GM18909 (cell line): ENCODE measurements around the gene CCN5.

Experiments
- ATAC-seq: cut with Tn5 transposase; IDR thresholded peaks from one replicate; pipeline ENCODE4 v1.9.1; 2021; ENCODE audit warnings: mild to moderate bottlenecking; ENCODE audit not compliant: unreplicated experiment, poor library complexity

The CCN5 gene

GRCh38 chr20:44733341-44734069, 18.3 kb downstream of the CCN5 start:
- no peak for ATAC-seq

DNA sequence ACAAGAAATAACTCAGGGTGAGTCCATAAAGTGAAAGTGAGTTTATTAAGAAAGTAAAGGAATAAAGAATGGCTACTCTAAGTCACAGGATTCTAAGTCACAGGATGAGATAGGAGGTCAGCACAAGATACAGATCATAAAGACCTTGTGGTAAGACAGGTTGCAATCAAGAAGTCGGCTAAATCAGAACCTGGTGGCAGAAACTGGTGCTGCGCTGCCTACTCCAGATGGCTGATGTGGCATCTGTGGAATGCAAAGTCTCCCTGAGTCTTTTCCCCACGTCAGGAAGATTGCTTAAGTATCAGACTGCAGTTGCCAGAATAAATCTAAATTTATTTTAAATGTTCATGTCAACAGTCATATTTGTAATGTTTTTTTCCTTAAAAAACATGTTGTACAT, 19.8 kb downstream of the CCN5 start:
- no peak for ATAC-seq

- no peak for ATAC-seq
These were observed 20.6 kb downstream of the CCN5 start for GRCh38 chr20:44735816-44736169.

DNA sequence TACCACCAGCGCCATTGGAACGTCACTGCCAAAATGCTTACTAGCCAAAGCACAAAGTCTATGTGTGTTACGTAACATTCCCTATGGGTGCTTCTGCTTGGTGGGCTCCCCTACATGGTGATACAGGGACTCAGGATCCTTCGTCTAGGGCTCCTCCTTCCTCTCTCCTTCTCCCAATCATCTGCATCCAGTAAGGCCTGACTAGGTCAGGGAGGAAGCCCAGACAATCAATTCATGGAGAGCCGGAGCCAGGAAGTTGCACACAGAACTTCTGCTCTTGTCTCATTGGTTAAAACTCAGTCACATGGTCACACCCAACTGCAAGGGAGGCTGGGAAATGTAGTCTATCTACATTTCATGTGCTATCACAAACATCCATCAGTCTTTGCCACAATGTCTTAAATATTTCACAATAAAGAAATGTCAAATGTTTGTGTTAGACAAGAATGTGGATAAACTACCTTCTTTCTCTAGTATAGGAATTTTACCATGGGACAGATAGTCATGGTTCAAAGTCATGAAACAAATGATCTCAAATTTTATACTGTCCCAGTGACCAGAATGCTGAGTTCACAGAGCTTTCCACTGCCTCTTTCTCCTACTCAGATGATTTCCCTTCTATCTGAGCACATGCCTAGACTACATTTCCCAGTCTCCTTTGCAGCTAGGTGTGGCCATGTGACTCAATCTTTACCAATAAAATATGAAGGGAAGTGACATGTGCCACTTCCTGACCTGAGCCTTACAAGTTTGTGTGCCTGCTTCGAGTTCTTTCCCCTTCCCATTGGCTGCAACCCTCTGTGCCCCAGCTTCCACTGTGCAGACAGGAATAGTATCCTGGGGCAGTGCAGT, 21.2 kb downstream of the CCN5 start:
- no peak for ATAC-seq

- ATAC-seq = no peak
These were observed 21.9 kb downstream of the CCN5 start for GRCh38 chr20:44737116-44737515.

- no peak for ATAC-seq
These were observed 23.8 kb downstream of the CCN5 start for GRCh38 chr20:44738813-44739477.

DNA sequence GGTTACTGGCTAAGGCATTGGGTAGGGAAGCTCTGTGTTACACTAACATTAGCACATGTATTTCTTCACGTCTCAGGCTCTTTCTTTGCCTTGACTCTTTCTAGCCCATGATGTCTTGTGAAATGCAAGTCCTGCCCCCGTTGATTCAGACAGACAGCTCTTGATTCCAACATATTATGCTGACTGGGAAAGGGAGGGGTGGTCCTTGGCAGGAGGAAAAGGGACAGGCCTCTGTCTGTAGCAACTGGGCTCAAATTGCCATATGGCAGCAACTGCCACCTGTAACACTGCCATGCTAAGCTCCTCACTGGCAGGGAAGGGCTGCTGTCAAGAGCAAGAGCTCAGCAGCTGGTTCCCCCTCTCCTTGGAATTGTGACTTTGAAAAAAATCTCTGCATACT, 24.8 kb downstream of the CCN5 start:
- ATAC-seq = no peak

- ATAC-seq = no peak
These were observed 27.3 kb downstream of the CCN5 start for GRCh38 chr20:44742304-44743079.

- no peak for ATAC-seq
These were observed 28.0 kb downstream of the CCN5 start for GRCh38 chr20:44743080-44743701.

- no peak for ATAC-seq
These were observed 28.9 kb downstream of the CCN5 start for GRCh38 chr20:44743916-44744655.

GRCh38 chr20:44745122-44745597, 30.0 kb downstream of the CCN5 start:
- no peak for ATAC-seq

DNA sequence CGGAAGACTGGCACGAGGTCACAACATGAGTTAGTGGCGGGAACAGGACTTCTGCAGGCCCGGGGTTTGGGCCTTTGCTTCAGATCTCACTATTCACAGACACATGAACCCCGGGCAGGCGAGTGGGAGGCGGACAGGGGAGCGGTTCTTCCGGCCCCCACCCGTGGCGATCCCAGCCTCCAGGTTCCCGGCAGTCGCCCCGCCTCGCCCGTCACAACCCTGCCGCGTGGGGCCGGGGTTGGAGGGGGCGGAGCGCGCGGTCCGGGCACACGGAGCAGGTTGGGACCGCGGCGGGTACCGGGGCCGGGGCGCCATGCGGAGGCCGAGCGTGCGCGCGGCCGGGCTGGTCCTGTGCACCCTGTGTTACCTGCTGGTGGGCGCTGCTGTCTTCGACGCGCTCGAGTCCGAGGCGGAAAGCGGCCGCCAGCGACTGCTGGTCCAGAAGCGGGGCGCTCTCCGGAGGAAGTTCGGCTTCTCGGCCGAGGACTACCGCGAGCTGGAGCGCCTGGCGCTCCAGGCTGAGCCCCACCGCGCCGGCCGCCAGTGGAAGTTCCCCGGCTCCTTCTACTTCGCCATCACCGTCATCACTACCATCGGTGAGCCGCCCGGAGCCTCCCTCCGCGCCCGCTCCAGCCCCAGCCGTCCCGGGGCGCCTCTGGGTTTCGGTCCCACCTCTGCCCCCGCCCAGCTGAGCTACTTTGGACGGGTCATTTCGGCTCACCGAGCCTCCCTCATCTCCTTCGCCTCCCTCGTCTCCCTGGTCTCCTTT, 30.6 kb downstream of the CCN5 start, which contains the start of gene KCNK15:
TSS of gene KCNK15 (plus strand) at position 268 of the 769 bp plus-strand sequence. CDS start at position 314, 46 bp downstream.
- no peak for ATAC-seq

DNA sequence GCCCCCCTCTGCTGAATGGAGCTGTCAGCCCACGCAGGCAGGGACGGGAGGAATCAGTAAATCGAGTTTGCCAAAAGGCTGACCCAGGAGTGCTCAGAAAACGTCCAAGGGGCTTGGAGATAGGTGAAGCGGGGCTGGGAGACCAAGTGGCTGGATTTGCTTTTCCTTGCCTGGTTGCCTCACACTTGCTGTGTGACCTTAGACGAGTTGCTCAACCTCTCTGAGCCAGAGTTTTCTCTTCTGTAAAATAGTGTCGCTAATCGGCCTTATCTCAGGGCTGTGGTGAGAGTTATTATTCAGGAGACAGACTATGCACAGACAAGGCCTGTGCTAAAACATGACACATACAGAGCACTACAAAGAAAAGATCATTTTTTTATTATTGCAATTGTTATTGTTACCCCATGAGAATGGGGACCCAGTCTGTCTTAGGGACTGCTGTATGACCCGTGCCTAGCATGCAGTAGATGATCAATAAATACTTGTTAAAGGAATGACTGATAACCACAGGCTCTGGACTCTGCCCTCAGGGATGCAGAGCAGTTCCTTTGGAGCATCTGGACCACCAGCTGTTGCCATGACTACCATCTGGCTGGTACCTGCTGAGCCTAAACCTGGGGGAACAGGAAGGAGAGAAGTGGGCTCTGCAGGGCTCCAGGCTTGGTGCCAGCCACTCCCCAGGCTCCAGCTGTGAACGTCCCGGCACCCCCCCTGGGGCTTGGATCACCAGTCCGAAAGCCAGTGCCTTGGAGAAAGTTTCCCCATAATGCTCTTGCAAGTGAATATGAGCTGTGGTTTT, 31.4 kb downstream of the CCN5 start:
- ATAC-seq = no peak

- no peak for ATAC-seq
These were observed 32.2 kb downstream of the CCN5 start for GRCh38 chr20:44747166-44748004.

- no peak for ATAC-seq
These were observed 32.8 kb downstream of the CCN5 start for GRCh38 chr20:44748005-44748370.

- ATAC-seq = no peak
These were observed 35.1 kb downstream of the CCN5 start for GRCh38 chr20:44750081-44750805.
